Cardiac fibroblast (primary cell): Measurements from ENCODE around the gene DNALI1.

Experiments
- DNase-seq, 2 donors: peaks; one replicate each; pipeline versions ENCODE4 v3.0.0 to v3.0.0-alpha.2; 2010; ENCODE audit warnings: low read depth in 2 of 2
- H3K4me3 ChIP-seq, 2 donors: replicated peaks in 1 of 2; 1 replicate in 1 of 2; 2 replicates in 1 of 2; pipeline ENCODE4 v1.5.1; 2011; ENCODE audit warnings: low read depth in 2 of 2, low read length in 2 of 2, mild to moderate bottlenecking in 2 of 2, moderate library complexity in 1 of 2
- CTCF ChIP-seq: IDR thresholded peaks from one replicate; pipeline ENCODE4 v1.5.1; 2011; ENCODE audit warnings: low read depth, mild to moderate bottlenecking, low read length, inconsistent platforms

DNALI1 gene

GRCh38 chr1:37545019-37545418 lies 11.7 kb upstream of the DNALI1 start:
- no peak for TF ChIP-seq CTCF
- no peak overlapping the region for H3K4me3 ChIP-seq
- no peak for DNase-seq

GRCh38 chr1:37549341-37549740 lies 7.4 kb upstream of the DNALI1 start:
- TF ChIP-seq CTCF: no peak
- no peak overlapping the region for H3K4me3 ChIP-seq
- DNase-seq: peak in 1 of 2 donors; percentile 25

GRCh38 chr1:37553598-37553926 lies 3.2 kb upstream of the DNALI1 start:
- peak overlapping the region; percentile 99 for H3K4me3 ChIP-seq
- DNase-seq: no peak
- TF ChIP-seq CTCF: no peak

- no peak for TF ChIP-seq CTCF
- DNase-seq: peak; percentile 94
- H3K4me3 ChIP-seq: peak within 1 kb of the TSS; percentile 99
Observed at GRCh38 chr1:37553927-37554808, 2.6 kb upstream of the DNALI1 start, which contains the start of gene SNIP1. SNIP1 (minus strand) TSS chr1:37554293; CDS start chr1:37554229, 64 bp downstream.

GRCh38 chr1:37557402-37557801 lies 662 bp downstream of the DNALI1 start:
- peak overlapping the region in 1 of 2 donors; percentile 53 for H3K4me3 ChIP-seq
- TF ChIP-seq CTCF: no peak
- DNase-seq: no peak

GRCh38 chr1:37558411-37558810 lies 1.7 kb downstream of the DNALI1 start:
- no peak for TF ChIP-seq CTCF
- DNase-seq: no peak
- no peak overlapping the region for H3K4me3 ChIP-seq
